Osteoblast (primary cell): ENCODE measurements around the gene CCDC12. TPM values are rescaled to one million over a fixed set of nuclear protein-coding genes. Genes with fewer than 3 reads are reported as not detected.

ENCODE experiments used
- DNase-seq: peaks from one replicate; pipeline ENCODE4 v3.0.0; 2011; ENCODE audit warnings: low spot score, mixed read lengths; ENCODE audit not compliant: insufficient read length; ENCODE audit errors: missing footprints
- H2AFZ ChIP-seq: 2 replicates; pipeline ENCODE4 v1.6.0; 2011; ENCODE audit warnings: mild to moderate bottlenecking, low read length
- H3K27ac ChIP-seq: 2 replicates; pipeline ENCODE4 v1.5.1; 2011; ENCODE audit warnings: mild to moderate bottlenecking, low read depth, low read length, moderate library complexity
- H3K27me3 ChIP-seq: 2 replicates; pipeline ENCODE4 v1.6.0; 2012; ENCODE audit warnings: mild to moderate bottlenecking, control low read depth, inconsistent platforms, low read length, moderate library complexity; ENCODE audit not compliant: insufficient read depth
- H3K36me3 ChIP-seq: 2 replicates; pipeline ENCODE4 v1.5.1; 2011; ENCODE audit warnings: mild to moderate bottlenecking, low read length, control low read depth, moderate library complexity; ENCODE audit not compliant: insufficient read depth
- H3K4me1 ChIP-seq: 2 replicates; pipeline ENCODE4 v1.5.1; 2011; ENCODE audit warnings: mild to moderate bottlenecking, low read length, control low read depth, moderate library complexity; ENCODE audit not compliant: insufficient read depth
- H3K4me2 ChIP-seq: 2 replicates; pipeline ENCODE4 v1.6.0; 2011; ENCODE audit warnings: mild to moderate bottlenecking, low read length; ENCODE audit not compliant: insufficient read depth
- H3K4me3 ChIP-seq: fragments of 200-600 bp; sonication (generic); 3 replicates; pipeline ENCODE4 v1.5.1; 2012; ENCODE audit warnings: mild to moderate bottlenecking, low read length, inconsistent platforms; ENCODE audit not compliant: insufficient read depth
- H3K79me2 ChIP-seq: 2 replicates; pipeline ENCODE4 v1.6.0; 2012; ENCODE audit warnings: mild to moderate bottlenecking, low read length, control low read depth, inconsistent platforms; ENCODE audit not compliant: insufficient read depth
- H3K9me3 ChIP-seq: 2 replicates; pipeline ENCODE4 v1.5.1; 2011; ENCODE audit warnings: low read depth, low read length, control low read depth
- H4K20me1 ChIP-seq: 2 replicates; pipeline ENCODE4 v1.6.0; 2012; ENCODE audit warnings: mild to moderate bottlenecking, low read length, control low read depth; ENCODE audit not compliant: insufficient read depth
- total RNA-seq: library from RNA; depleted of rRNA; stranded (reverse); fragments of >200 nt; gene quantifications from 2 replicates; pipeline ENCODE4 v1.2.3, GENCODE V29; 2012
- TF ChIP-seq, protein P1 (sequence below): IDR thresholded peaks from 2 replicates; pipeline ENCODE4 v1.5.1; 2011; ENCODE audit warnings: mild to moderate bottlenecking, low read depth, low read length, moderate library complexity; ENCODE audit errors: extremely low read depth

CCDC12 gene
- total RNA-seq, 1 donor = 20.6 TPM

GRCh38 chr3:46977811-46978195 lies 1.3 kb upstream of the CCDC12 start:
- H4K20me1 ChIP-seq = peaks cover 19% of the 10 kb centered on the region
- no peaks in the 10 kb centered on the region for H3K9me3 ChIP-seq
- DNase-seq = no peak
- H3K4me2 ChIP-seq = no peak overlapping the region
- no peaks in the 10 kb centered on the region for H3K36me3 ChIP-seq
- TF ChIP-seq, protein P1, sequence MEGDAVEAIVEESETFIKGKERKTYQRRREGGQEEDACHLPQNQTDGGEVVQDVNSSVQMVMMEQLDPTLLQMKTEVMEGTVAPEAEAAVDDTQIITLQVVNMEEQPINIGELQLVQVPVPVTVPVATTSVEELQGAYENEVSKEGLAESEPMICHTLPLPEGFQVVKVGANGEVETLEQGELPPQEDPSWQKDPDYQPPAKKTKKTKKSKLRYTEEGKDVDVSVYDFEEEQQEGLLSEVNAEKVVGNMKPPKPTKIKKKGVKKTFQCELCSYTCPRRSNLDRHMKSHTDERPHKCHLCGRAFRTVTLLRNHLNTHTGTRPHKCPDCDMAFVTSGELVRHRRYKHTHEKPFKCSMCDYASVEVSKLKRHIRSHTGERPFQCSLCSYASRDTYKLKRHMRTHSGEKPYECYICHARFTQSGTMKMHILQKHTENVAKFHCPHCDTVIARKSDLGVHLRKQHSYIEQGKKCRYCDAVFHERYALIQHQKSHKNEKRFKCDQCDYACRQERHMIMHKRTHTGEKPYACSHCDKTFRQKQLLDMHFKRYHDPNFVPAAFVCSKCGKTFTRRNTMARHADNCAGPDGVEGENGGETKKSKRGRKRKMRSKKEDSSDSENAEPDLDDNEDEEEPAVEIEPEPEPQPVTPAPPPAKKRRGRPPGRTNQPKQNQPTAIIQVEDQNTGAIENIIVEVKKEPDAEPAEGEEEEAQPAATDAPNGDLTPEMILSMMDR = no peak
- no peak overlapping the region for H3K27ac ChIP-seq
- H2AFZ ChIP-seq = no peak overlapping the region
- H3K4me3 ChIP-seq = no peak overlapping the region
- peaks cover 32% of the 10 kb centered on the region for H3K79me2 ChIP-seq
- peaks cover 8% of the 10 kb centered on the region for H3K4me1 ChIP-seq
- H3K27me3 ChIP-seq = no peaks in the 10 kb centered on the region

- Histone ChIP-seq H3K4me2 (peak overlapping the region; percentile 11), H4K20me1 (peaks cover 49% of the 10 kb centered on the region), H3K4me1 (peaks cover 17% of the 10 kb centered on the region), H3K36me3 (no peaks in the 10 kb centered on the region), H3K79me2 (peaks cover 63% of the 10 kb centered on the region), H3K27me3 (no peaks in the 10 kb centered on the region), H3K27ac (no peak overlapping the region), H3K9me3 (no peaks in the 10 kb centered on the region), H2AFZ (no peak overlapping the region), H3K4me3 (no peak overlapping the region)
- DNase-seq = peak; percentile 68
- TF ChIP-seq, protein P1 = no peak
These were observed 1.9 kb downstream of the CCDC12 start for GRCh38 chr3:46974421-46975171.

DNA sequence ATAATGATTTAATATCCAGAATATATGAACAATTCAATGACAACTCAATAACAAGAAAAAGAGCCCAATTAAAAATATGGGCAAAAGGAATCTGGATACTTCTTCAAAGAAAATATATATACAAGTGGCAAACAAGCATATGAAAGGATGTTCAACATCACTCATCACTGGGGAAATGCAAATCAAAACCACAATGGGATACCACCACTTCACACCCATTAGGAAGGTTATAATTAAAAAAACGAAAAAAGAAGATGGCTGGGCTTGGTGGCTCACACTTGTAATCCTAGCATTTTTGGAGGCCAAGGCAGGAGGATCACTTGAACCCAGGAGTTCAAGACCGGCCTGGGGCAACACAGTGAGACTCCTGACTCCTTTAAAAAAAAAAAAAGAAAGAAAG lies 4.1 kb downstream of the CCDC12 start:
- Histone ChIP-seq H3K36me3 (no peaks in the 10 kb centered on the region), H4K20me1 (peaks cover 71% of the 10 kb centered on the region), H2AFZ (no peak overlapping the region), H3K4me1 (peaks cover 13% of the 10 kb centered on the region), H3K4me3 (no peak overlapping the region), H3K9me3 (no peaks in the 10 kb centered on the region), H3K4me2 (no peak overlapping the region), H3K79me2 (peaks cover 85% of the 10 kb centered on the region), H3K27me3 (no peaks in the 10 kb centered on the region), H3K27ac (no peak overlapping the region)
- DNase-seq = no peak
- TF ChIP-seq, protein P1 = no peak

- no peaks in the 10 kb centered on the region for H3K9me3 ChIP-seq
- H3K36me3 ChIP-seq = no peaks in the 10 kb centered on the region
- no peak overlapping the region for H3K4me3 ChIP-seq
- no peak overlapping the region for H3K27ac ChIP-seq
- peaks cover 78% of the 10 kb centered on the region for H4K20me1 ChIP-seq
- no peak overlapping the region for H3K4me2 ChIP-seq
- H3K4me1 ChIP-seq = peaks cover 13% of the 10 kb centered on the region
- H3K79me2 ChIP-seq = peaks cover 92% of the 10 kb centered on the region
- no peaks in the 10 kb centered on the region for H3K27me3 ChIP-seq
- peak; percentile 37 for DNase-seq
- H2AFZ ChIP-seq = no peak overlapping the region
- TF ChIP-seq, protein P1 = no peak
These were observed 4.8 kb downstream of the CCDC12 start for GRCh38 chr3:46971742-46972141.
